GM10266 (cell line): ENCODE data around the gene NBEA.

Experiments
- DNase-seq: peaks from one replicate; pipeline ENCODE4 v3.0.0; 2012; ENCODE audit errors: extremely low spot score
- CTCF ChIP-seq: IDR thresholded peaks from 2 replicates; pipeline ENCODE4 v1.5.1; 2012; ENCODE audit warnings: mild to moderate bottlenecking, low read depth; ENCODE audit not compliant: control insufficient read depth, insufficient read depth; ENCODE audit errors: missing control alignments

Gene NBEA

GRCh38 chr13:35309706-35310105, 367.6 kb downstream of the NBEA start:
- TF ChIP-seq CTCF, result no peak
- DNase-seq, result no peak

- TF ChIP-seq CTCF, result no peak
- DNase-seq, result no peak
Observed at GRCh38 chr13:35332134-35332533, 390.1 kb downstream of the NBEA start.

DNA sequence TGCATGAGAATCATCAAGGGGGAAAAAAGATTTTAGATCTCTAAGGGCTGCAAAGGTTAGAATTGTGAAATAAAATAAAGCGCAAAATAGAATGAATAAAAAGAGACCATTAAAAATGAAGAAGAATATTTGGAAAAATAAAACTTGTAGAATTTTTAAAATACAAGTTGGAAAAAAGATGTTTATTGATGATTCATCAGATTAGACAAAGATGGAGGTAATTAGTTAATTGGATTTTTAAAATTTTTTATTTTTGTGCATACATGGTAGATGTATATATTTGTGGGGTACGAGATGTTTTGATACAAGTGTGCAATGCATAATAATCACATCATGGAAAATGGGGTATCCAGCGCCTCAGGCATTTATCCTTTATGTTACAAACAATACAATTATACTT, 391.1 kb downstream of the NBEA start:
- no peak for TF ChIP-seq CTCF
- no peak for DNase-seq

- TF ChIP-seq CTCF, result no peak
- no peak for DNase-seq
Observed at GRCh38 chr13:35342440-35342839, 400.4 kb downstream of the NBEA start.

DNA sequence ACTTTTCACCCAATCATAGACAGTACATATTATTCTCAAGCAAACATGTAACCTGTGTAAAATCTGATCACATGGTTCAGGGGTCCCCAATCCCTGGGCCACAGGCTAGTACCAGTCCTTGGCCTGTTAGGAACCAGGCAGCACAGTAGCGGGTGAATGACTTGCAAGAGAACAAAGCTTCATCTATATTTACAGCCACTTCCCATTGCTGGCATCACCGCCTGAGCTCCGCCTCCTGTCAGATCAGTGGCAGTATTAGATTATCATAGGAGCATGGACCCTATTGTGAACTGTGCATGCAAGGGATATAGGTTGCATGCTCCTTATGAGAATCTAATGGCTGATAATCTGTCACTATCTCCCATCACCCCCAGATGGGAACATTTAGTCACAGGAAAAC, 401.3 kb downstream of the NBEA start:
- DNase-seq, result no peak
- TF ChIP-seq CTCF, result no peak

GRCh38 chr13:35345992-35346391, 403.9 kb downstream of the NBEA start:
- no peak for DNase-seq
- no peak for TF ChIP-seq CTCF

DNA sequence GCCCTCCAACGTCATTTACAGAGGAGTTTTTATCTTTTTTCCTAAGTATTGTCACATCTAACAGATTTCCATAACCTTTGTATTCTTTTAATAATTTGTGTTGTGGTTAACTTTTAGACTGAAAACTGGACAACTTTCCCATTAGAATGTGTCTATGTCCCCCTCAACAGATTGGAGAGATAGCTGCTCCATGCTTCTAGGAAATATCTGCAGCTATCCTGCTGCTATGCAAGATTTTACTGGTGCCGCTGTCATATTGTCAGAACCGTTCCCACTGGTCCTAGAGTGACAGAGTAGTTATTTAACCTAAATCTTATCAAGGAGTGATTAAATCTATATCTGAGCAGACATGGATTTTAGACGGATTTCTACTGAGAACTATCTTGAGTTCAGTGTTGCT, 404.4 kb downstream of the NBEA start:
- no peak for TF ChIP-seq CTCF
- no peak for DNase-seq
